Stimulated activated naive CD4-positive, alpha-beta T cell (primary cell): Measurements from ENCODE around the gene SELPLG.
"Not testable (repeated sequence)": the region's sequence is repeated elsewhere in the genome, so short reads cannot be mapped to it uniquely, and the experiment has no call there.

Source experiments
- DNase-seq, 6 experiments: peaks; one replicate each; lab custom pipeline; 2025; lab: John Stamatoyannopoulos, UW

SELPLG gene, protein sequence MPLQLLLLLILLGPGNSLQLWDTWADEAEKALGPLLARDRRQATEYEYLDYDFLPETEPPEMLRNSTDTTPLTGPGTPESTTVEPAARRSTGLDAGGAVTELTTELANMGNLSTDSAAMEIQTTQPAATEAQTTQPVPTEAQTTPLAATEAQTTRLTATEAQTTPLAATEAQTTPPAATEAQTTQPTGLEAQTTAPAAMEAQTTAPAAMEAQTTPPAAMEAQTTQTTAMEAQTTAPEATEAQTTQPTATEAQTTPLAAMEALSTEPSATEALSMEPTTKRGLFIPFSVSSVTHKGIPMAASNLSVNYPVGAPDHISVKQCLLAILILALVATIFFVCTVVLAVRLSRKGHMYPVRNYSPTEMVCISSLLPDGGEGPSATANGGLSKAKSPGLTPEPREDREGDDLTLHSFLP

GRCh38 chr12:108633534-108634248, at the start of gene SELPLG:
Gene SELPLG, minus strand, starts transcription at chr12:108633894. Its CDS starts 9,587 bp downstream, at chr12:108624307.
- DNase-seq, result peak; percentile 72 to 93 (median 84)

- no peak for DNase-seq
Measured at GRCh38 chr12:108681317-108681716, 47.6 kb upstream of the SELPLG start.

- DNase-seq, result no peak
Measured at GRCh38 chr12:108679106-108679681, 45.5 kb upstream of the SELPLG start.

DNA sequence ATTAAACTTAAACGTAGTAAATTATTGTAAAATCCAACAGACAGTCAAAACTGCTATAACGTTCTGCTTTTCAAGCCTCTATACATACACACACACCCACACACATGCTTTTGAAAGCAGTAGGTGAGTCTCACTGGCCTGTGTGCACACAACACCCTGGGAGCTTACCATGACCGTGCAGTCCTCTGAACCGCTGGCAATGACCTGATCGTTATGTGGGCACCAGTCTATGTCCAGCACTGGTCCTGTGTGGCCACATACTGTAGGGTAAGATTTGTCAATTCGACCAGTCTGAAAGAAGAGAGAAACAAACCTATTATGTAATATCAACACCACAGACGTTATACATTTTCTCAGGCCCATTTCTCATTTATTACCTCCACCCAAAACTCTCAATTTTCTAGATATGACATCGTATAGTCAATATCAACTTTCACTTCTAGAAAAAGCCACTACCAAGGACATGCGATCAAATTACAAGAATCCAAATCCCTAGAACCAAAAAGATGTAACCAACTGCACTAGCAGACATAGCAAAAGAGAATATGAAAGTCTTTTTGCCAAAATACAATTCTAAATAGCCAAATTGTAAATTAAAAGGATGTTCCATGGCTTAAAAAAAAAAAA, 44.5 kb upstream of the SELPLG start:
- no peak for DNase-seq

- no peak for DNase-seq
Measured at GRCh38 chr12:108677381-108677780, 43.7 kb upstream of the SELPLG start.

- no peak for DNase-seq
Measured at GRCh38 chr12:108676707-108677106, 43.0 kb upstream of the SELPLG start.

GRCh38 chr12:108675792-108676191, 42.1 kb upstream of the SELPLG start:
- DNase-seq, result no peak

- DNase-seq, result no peak
Measured at GRCh38 chr12:108672054-108672453, 38.4 kb upstream of the SELPLG start.

GRCh38 chr12:108671110-108671509, 37.4 kb upstream of the SELPLG start:
- no peak for DNase-seq

DNA sequence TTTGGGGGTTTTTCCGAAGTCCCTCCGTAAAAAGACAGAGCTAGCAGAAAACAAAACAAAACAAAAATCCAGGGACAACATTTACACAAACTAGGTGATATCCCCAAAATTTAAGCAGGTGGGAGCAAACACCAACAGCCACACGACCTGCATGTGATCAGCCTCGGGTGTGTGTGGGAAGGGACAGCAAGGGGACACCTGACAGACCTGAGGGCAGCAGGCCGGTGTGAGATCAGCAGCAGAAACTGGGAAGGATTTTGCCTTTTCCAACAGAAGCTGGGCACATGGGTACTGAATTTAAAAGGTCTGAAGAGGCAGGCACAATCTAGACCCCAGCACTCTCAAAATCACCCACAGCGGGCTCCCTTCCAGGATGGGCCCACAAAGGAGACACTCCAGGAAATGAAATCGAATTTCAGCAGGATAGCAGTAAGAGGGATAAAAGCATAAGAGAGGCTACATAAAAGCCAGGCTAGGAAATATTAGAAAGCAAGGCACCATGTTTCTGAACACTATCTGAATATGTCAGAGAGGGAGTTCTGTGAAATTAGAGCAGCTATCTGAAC, 36.5 kb upstream of the SELPLG start:
- DNase-seq, result no peak

DNA sequence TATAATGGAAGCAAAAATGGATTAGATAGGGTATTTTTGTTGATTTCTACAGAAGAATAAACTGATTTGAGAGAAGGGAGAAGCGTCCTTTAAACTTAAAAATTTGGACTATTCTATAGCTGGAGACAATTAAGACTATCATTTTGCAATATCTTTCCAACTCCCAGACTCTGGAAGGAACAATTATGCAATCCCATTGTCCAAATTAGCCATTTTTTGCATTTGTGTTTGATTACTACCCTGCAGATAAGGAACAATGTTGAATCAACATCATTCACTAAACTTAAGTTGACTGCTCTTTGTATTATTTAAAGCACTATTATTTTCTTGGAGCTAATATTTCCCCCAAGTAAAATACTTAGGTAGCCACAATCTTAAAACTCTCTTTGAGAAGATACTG, 34.8 kb upstream of the SELPLG start:
- DNase-seq, result no peak

- no peak for DNase-seq
Measured at GRCh38 chr12:108668063-108668462, 34.4 kb upstream of the SELPLG start.

- no peak for DNase-seq
Measured at GRCh38 chr12:108667349-108667748, 33.7 kb upstream of the SELPLG start.

- DNase-seq, result no peak
Measured at GRCh38 chr12:108666401-108666881, 32.7 kb upstream of the SELPLG start.

DNA sequence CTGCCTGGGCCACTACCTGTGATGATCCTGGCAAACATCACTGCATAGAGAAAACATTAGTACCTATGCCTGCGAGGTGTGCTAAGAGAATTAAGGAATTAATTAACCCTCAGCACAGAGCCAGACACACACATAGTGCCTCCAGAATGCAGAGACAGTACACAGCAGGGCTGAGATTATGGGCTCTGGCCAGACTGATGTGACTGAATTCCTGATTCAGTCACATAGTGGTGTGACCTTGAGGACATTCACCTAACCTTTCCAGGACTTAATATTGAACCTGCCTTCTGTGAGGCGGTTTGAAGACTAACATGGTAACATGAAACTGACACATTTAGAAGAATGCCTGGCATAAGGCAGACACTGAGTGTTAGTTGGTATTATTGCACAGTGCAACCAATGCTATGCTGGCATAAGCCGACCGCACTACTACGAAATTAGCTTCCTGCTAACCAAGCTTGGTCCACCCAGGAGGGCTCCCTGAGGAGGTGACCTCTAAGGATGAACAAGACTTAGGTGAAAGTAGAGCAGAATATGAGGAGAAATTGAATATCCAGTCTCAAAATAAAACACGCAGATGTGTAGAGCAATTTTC, 32.0 kb upstream of the SELPLG start:
- no peak for DNase-seq

GRCh38 chr12:108664338-108665258, 30.9 kb upstream of the SELPLG start:
- DNase-seq, result peak; percentile 35 to 83 (median 65)

GRCh38 chr12:108663324-108664015, 29.8 kb upstream of the SELPLG start:
- no peak for DNase-seq

GRCh38 chr12:108658115-108658514, 24.4 kb upstream of the SELPLG start:
- DNase-seq, result not testable (repeated sequence)

DNA sequence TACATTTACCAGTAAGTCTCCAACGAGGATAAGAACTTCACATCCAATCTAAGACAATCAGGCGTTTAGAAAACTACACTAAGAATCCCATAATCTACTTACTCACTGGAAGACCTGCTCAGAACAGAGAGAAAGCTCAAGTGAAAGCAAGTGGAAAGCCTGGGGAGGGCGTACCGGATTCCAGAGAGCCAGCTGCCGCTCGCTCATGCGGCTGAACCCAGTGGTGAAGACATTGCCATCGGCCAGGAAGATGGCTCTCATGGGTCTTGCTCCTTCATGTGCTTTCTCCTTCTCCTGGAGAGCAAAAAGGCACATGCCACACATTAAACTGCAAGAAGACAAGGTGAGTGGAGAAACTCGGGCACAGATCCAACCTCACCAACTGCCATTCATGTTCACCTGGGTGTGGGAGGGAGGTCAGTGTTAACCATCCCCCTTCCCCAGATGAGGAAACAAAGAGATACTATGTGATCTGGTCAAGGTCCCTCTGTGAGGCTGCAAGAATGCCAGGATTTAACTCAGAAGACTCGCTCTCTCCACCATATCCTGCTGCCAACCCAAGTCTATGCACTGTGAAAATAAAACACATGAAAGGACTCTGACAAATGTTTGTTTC, 23.5 kb upstream of the SELPLG start:
- no peak for DNase-seq
